ENCODE measurements around the gene PIAS1. TPM values are rescaled to one million over a fixed set of nuclear protein-coding genes. Genes with fewer than 3 reads are reported as not detected.
A peak's percentile ranks its signal among the peaks of the same experiment; 100 is the strongest.

Gene PIAS1
- total RNA-seq, 1 donor from 2014 or later: 71.1 TPM

DNA sequence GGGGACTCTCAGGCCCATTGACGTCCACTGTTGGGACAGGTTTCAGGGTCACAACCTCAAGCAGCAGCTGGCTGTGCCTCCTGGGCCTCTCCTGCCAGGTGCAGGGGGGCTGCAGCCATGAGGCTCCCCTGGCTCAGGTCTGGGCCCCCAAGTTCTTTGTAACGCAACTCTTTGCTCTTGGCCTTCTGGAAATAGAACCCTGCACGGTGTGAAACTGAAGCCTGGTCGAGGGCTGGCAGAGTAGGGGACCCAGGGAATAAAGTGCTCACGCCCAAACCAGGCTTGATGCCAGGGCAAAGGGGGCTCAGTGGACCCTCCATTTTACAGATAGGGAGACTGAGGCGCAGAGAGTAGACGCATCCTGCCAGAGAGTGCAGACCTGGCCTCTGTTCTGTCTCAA, 150.2 kb downstream of the PIAS1 start:
- no peaks in the 10 kb centered on the region for H3K9me3 Mint-ChIP-seq
- TF ChIP-seq, protein P1, sequence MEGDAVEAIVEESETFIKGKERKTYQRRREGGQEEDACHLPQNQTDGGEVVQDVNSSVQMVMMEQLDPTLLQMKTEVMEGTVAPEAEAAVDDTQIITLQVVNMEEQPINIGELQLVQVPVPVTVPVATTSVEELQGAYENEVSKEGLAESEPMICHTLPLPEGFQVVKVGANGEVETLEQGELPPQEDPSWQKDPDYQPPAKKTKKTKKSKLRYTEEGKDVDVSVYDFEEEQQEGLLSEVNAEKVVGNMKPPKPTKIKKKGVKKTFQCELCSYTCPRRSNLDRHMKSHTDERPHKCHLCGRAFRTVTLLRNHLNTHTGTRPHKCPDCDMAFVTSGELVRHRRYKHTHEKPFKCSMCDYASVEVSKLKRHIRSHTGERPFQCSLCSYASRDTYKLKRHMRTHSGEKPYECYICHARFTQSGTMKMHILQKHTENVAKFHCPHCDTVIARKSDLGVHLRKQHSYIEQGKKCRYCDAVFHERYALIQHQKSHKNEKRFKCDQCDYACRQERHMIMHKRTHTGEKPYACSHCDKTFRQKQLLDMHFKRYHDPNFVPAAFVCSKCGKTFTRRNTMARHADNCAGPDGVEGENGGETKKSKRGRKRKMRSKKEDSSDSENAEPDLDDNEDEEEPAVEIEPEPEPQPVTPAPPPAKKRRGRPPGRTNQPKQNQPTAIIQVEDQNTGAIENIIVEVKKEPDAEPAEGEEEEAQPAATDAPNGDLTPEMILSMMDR (IDR thresholded peaks at IDR 0.05; ENCODE audit: unreplicated experiment): no peak
- no peaks in the 10 kb centered on the region for H3K27me3 Mint-ChIP-seq (ENCODE audit: low read depth)
- no peak overlapping the region for H3K27ac Mint-ChIP-seq
- H3K4me1 Mint-ChIP-seq: peaks cover 31% of the 10 kb centered on the region
- no peak for DNase-seq (ENCODE audit: low spot score in 2 of 2, unreplicated experiment in 2 of 2)
- H3K36me3 Mint-ChIP-seq: no peaks in the 10 kb centered on the region
- no peak overlapping the region for H3K4me3 Mint-ChIP-seq

DNA sequence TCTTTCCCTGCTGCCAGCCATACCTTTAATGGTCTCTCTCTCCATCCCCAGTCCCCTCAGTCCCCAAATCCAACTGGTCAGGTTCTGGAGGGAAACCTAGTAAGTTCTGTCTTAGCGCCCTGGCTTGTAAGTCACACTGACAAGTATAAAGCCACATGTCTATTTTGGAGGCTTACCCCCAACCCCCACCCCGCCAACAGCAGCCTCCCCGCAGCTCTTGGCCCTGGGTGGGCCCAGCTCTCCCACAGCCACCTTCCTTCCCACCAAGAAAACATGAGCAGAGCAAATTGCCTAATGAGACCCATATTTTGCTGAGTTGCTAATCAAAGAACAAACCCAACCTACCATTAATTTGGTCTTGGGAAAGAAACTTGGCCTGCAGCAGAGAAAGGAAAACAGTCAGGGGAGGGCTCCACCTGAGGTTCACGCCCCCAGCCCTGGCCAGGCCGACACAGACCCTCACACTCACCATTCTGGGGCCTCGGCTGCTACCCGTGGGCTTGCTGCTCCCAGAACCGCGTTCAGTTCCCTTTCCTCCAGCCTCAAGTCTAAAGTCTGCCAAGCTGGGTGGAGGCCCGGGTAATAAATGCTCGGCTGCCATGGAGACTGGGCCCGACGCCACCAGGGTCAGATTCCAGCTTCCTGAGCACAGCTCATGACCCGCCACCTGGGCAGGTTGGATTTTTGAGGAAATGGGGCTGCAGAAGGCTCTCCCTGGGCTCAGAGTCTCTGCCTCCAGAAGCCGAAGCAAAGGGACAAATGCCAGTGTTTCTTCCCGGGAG, 150.9 kb downstream of the PIAS1 start, which contains the start of gene CALML4:
Gene CALML4, minus strand, starts transcription at position 557 of the 782 bp plus-strand sequence. Its CDS starts 85 bp downstream, at position 472.
- Mint-ChIP-seq H3K27me3 (ENCODE audit: low read depth) (no peaks in the 10 kb centered on the region), H3K36me3 (no peaks in the 10 kb centered on the region), H3K4me3 (no peak within 1 kb of the TSS), H3K27ac (peak within 1 kb of the TSS; percentile 8), H3K4me1 (peaks cover 27% of the 10 kb centered on the region), H3K9me3 (no peaks in the 10 kb centered on the region)
- no peak for DNase-seq (ENCODE audit: low spot score in 2 of 2, unreplicated experiment in 2 of 2)
- TF ChIP-seq, protein P1 (IDR thresholded peaks at IDR 0.05; ENCODE audit: unreplicated experiment): no peak

DNA sequence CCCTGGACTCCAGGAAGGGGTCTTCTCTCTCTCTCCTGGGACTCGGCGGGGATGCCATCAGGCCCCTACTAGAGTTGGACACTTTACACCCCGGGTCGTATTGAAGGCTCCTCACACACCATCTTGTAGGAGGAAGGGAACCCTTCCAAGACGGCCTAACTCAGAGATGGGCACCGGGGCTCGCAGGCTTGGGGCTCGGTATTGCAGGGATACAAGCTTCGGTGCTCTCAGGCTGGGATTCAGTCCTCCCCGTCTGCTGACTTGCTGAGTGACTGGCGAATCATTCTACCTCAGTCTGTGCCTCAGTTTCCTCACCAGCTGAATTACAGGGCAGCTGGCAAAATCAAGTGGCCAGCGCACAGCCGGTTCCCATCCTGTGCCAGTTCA, 151.4 kb downstream of the PIAS1 start:
- no peak overlapping the region for H3K4me3 Mint-ChIP-seq
- H3K36me3 Mint-ChIP-seq: no peaks in the 10 kb centered on the region
- TF ChIP-seq, protein P1 (IDR thresholded peaks at IDR 0.05; ENCODE audit: unreplicated experiment): no peak
- peaks cover 23% of the 10 kb centered on the region for H3K4me1 Mint-ChIP-seq
- H3K27ac Mint-ChIP-seq: no peak overlapping the region
- DNase-seq (ENCODE audit: low spot score in 2 of 2, unreplicated experiment in 2 of 2): no peak
- H3K9me3 Mint-ChIP-seq: no peaks in the 10 kb centered on the region
- no peaks in the 10 kb centered on the region for H3K27me3 Mint-ChIP-seq (ENCODE audit: low read depth)

DNA sequence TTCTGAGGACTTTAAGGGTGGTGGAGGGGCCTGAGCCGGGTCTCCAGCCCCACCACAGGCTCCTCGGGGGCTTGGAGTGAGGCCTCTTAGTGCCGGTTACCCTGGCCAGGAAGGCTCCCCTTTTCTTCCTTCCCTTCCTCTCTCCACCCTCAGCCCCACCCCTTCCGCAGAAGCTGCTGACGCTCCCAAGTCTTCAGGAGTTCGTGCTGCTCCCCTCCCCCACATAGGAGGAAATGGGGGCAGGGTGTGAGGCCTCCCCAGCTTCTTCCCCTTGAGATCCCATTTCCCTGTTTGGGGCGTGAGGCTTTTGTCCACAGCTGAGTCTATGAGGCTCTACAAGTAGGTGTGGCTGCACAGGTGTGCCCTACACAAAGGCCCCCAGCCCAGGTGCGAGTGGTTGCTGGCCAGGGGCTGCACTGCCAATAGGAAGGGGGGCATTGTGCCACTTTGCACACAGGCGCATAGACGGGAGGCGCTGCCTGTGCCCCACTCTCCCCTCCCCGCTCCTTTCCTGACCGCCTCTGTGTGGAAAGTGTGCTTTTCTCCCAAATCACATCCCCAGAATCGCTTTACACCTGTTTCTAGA, 151.9 kb downstream of the PIAS1 start:
- H3K9me3 Mint-ChIP-seq: no peaks in the 10 kb centered on the region
- TF ChIP-seq, protein P1 (IDR thresholded peaks at IDR 0.05; ENCODE audit: unreplicated experiment): no peak
- H3K27me3 Mint-ChIP-seq (ENCODE audit: low read depth): no peaks in the 10 kb centered on the region
- H3K36me3 Mint-ChIP-seq: peaks cover under 1% of the 10 kb centered on the region
- H3K4me3 Mint-ChIP-seq: no peak overlapping the region
- DNase-seq (ENCODE audit: low spot score in 2 of 2, unreplicated experiment in 2 of 2): no peak
- no peak overlapping the region for H3K27ac Mint-ChIP-seq
- H3K4me1 Mint-ChIP-seq: peaks cover 19% of the 10 kb centered on the region

DNA sequence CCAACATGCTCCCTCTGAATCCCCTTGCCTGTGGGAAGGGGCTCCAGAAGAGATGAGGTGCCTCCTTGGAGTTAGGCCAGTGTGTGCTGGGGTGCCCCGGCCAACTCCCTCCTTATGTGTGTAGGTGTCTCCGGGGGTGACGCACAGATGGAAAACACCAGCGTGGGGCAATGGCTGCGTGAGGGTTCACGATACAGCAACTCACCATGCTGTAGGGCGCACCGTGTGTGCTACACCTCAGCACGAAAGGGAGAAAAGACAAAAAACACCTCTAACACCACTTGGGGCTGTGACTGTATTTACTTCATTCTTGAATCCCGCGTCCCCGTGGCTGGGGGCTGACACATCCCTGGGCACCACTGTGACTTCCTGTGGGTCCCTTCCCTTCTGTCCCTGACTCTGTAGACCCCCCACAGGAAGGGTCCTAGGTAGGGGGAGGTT, 152.6 kb downstream of the PIAS1 start:
- H3K27me3 Mint-ChIP-seq (ENCODE audit: low read depth): no peaks in the 10 kb centered on the region
- no peaks in the 10 kb centered on the region for H3K9me3 Mint-ChIP-seq
- H3K36me3 Mint-ChIP-seq: peaks cover 1% of the 10 kb centered on the region
- no peak overlapping the region for H3K27ac Mint-ChIP-seq
- DNase-seq (ENCODE audit: low spot score in 2 of 2, unreplicated experiment in 2 of 2): no peak
- no peak overlapping the region for H3K4me3 Mint-ChIP-seq
- H3K4me1 Mint-ChIP-seq: peaks cover 15% of the 10 kb centered on the region
- TF ChIP-seq, protein P1 (IDR thresholded peaks at IDR 0.05; ENCODE audit: unreplicated experiment): no peak

All from mesothelial cell of epicardium (in vitro differentiated cells).